ENCODE data around the gene ECT2L.

The ECT2L gene

GRCh38 chr6:138800377-138801150 lies 4.7 kb downstream of the ECT2L start:
- H3K4me3 ChIP-seq (ENCODE audit: low read length) = no peak overlapping the region
- no peak for DNase-seq (ENCODE audit: low read depth, low spot score)

- no peak for DNase-seq (ENCODE audit: low read depth, low spot score)
- H3K4me3 ChIP-seq (ENCODE audit: low read length) = no peak overlapping the region
These were observed 7.4 kb downstream of the ECT2L start for GRCh38 chr6:138803331-138803730.

- no peak overlapping the region for H3K4me3 ChIP-seq (ENCODE audit: low read length)
- no peak for DNase-seq (ENCODE audit: low read depth, low spot score)
These were observed 8.0 kb downstream of the ECT2L start for GRCh38 chr6:138803861-138804260.

- DNase-seq (ENCODE audit: low read depth, low spot score) = no peak
These were observed 9.3 kb downstream of the ECT2L start for GRCh38 chr6:138805016-138805765.

GRCh38 chr6:138806889-138807288 lies 11.0 kb downstream of the ECT2L start:
- no peak overlapping the region for H3K4me3 ChIP-seq (ENCODE audit: low read length)
- DNase-seq (ENCODE audit: low read depth, low spot score) = no peak

More at GRCh38 chr6:138805016-138805765, 9.3 kb downstream of the ECT2L start:
- no peak overlapping the region for H3K4me3 ChIP-seq (ENCODE audit: low read length)

GRCh38 chr6:138809677-138810076 lies 13.8 kb downstream of the ECT2L start:
- no peak for DNase-seq (ENCODE audit: low read depth, low spot score)
- no peak overlapping the region for H3K4me3 ChIP-seq (ENCODE audit: low read length)

GRCh38 chr6:138811866-138812265 lies 16.0 kb downstream of the ECT2L start:
- no peak for DNase-seq (ENCODE audit: low read depth, low spot score)
- no peak overlapping the region for H3K4me3 ChIP-seq (ENCODE audit: low read length)

GRCh38 chr6:138814179-138814834 lies 18.4 kb downstream of the ECT2L start:
- no peak for DNase-seq (ENCODE audit: low read depth, low spot score)
- no peak overlapping the region for H3K4me3 ChIP-seq (ENCODE audit: low read length)

- H3K4me3 ChIP-seq (ENCODE audit: low read length) = no peak overlapping the region
- no peak for DNase-seq (ENCODE audit: low read depth, low spot score)
These were observed 19.3 kb downstream of the ECT2L start for GRCh38 chr6:138815221-138815620.

- peak; percentile 48 for DNase-seq (ENCODE audit: low read depth, low spot score)
- no peak overlapping the region for H3K4me3 ChIP-seq (ENCODE audit: low read length)
These were observed 20.1 kb downstream of the ECT2L start for GRCh38 chr6:138815797-138816528.

GRCh38 chr6:138817799-138818198 lies 21.9 kb downstream of the ECT2L start:
- H3K4me3 ChIP-seq (ENCODE audit: low read length) = no peak overlapping the region
- DNase-seq (ENCODE audit: low read depth, low spot score) = no peak

GRCh38 chr6:138818496-138819194 lies 22.8 kb downstream of the ECT2L start:
- no peak overlapping the region for H3K4me3 ChIP-seq (ENCODE audit: low read length)
- DNase-seq (ENCODE audit: low read depth, low spot score) = no peak

GRCh38 chr6:138821519-138821918 lies 25.6 kb downstream of the ECT2L start:
- DNase-seq (ENCODE audit: low read depth, low spot score) = no peak
- H3K4me3 ChIP-seq (ENCODE audit: low read length) = no peak overlapping the region

GRCh38 chr6:138824482-138825144 lies 28.7 kb downstream of the ECT2L start:
- no peak overlapping the region for H3K4me3 ChIP-seq (ENCODE audit: low read length)
- peak; percentile 52 for DNase-seq (ENCODE audit: low read depth, low spot score)

- DNase-seq (ENCODE audit: low read depth, low spot score) = no peak
These were observed 34.4 kb downstream of the ECT2L start for GRCh38 chr6:138830248-138830647.

GRCh38 chr6:138832182-138832581 lies 36.3 kb downstream of the ECT2L start:
- DNase-seq (ENCODE audit: low read depth, low spot score) = no peak
- no peak overlapping the region for H3K4me3 ChIP-seq (ENCODE audit: low read length)

More at GRCh38 chr6:138830248-138830647, 34.4 kb downstream of the ECT2L start:
- H3K4me3 ChIP-seq (ENCODE audit: low read length) = no peak overlapping the region

GRCh38 chr6:138833816-138834539 lies 38.1 kb downstream of the ECT2L start:
- no peak overlapping the region for H3K4me3 ChIP-seq (ENCODE audit: low read length)
- DNase-seq (ENCODE audit: low read depth, low spot score) = no peak

GRCh38 chr6:138837246-138837645 lies 41.4 kb downstream of the ECT2L start:
- no peak overlapping the region for H3K4me3 ChIP-seq (ENCODE audit: low read length)
- no peak for DNase-seq (ENCODE audit: low read depth, low spot score)

Data from Jurkat, Clone E6-1 (cell line).